Superior temporal gyrus (tissue), 1 donor: ENCODE measurements around the gene NFX1.

Experiments
- DNase-seq: peaks from one replicate; pipeline ENCODE4 v3.0.0-alpha.2; 2016; ENCODE audit errors: extremely low spot score

Gene NFX1

DNA sequence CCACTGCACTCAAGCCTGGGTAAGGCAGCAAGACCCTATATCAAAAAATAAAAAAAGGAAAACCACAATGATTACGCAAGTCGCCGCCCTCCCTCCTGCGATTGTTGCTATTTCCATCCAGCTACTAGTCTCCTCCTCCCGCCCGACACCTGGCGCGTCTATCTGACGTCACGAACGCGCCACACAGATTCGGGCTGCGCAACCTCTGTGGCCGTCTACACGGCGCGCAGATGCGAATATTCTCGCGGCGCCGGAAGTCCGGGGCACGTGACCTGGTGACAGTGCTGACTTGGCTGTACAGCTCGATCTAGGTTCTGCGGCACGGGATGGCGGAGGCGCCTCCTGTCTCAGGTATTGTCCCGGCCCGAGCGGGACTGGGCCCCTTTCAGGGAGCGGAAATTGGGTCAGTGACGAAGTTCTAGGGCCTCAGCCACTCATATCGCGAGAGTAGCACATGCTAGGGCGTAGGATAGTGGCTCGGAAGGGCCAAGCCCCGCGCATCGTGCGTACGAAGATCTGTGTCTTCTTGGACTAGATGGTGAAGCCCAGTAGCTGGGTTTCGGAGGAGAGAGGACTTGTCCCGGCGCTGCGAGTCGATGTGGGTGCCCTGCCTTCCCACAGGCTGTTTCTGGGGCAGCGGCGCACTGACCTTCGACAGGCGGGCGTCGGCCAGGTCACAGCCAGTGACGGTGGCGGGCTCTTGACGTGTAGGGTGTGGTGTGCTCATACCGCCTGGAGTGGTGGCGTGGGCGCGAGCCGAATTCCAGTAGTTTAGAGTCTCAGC is at the start of gene NFX1:
TSS of gene NFX1 (plus strand) at position 270 of the 784 bp plus-strand sequence. CDS start at position 327, 57 bp downstream.
- DNase-seq, result peak; percentile 98

DNA sequence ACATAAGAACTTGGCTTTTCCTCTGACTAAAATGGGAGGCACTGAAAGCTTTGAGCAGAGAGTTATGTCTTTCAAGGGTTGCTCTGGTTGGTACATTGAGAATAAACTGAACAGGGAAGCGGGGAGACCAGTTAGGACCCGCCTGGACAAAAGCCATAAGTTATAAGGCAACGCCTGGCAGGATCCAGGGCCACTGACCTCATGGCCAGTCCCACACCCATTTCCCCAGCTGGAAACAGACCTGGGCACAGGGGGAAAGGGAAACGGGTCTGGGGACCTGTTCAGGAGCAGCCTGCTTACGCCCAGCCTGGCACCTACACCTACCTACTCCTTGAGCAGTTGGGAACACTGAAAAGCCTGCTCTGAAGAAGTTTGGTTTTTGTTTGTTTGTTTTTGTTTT is 49.0 kb upstream of the NFX1 start:
- no peak for DNase-seq

DNA sequence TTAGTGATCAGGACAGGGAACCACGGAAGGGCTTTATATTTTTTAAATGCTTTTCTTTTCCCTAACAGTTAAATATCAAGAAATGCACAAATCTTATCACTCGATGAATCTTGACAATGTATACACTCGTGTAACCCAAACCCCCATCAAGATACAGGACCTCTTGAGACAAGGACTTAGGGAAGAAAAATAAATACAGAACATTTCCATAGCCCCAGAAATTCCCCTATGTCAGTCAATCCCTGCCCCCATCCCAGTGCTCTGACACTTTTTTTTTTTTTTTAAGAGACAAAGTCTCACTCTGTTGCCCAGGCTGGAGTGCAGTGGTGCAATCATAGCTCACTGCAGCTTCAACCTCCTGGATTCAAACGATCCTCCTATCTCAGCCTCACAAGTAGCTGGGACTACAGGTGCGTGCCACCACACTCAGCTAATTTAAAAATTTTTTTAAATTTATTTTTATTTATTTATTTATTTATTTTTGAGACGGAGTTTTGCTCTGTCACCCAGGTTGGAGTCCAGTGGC is 47.6 kb upstream of the NFX1 start:
- DNase-seq, result no peak

DNA sequence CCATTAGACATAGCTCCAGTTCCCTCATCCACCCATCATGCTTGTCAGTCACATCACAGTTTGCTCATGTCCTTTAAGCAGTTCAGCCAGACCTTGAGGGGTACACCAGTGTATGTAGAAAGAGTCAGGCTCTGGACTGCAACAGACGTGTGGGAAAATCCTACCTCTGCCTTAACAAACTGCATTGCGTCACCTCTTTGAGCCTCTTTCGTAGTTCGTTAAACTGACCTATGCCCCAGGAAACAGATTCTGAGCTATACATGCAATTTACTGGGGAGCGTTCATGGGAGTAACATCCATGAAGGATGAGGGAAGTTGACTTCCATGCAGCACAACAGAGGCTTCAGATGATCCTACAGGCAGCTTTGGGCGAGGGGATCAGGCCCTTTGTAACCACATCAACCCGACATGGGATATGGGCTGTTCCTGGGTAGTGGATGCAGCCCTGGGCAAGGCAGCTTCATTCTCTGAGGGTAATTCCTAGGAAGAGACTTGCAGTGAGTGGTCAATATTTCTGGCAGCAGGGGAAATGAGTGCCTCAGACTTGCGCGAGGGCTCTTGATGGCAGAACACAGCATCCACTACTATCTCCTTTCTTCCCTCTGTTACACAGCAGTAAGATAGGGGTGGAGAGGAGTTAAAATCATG is 46.1 kb upstream of the NFX1 start:
- DNase-seq, result no peak

DNA sequence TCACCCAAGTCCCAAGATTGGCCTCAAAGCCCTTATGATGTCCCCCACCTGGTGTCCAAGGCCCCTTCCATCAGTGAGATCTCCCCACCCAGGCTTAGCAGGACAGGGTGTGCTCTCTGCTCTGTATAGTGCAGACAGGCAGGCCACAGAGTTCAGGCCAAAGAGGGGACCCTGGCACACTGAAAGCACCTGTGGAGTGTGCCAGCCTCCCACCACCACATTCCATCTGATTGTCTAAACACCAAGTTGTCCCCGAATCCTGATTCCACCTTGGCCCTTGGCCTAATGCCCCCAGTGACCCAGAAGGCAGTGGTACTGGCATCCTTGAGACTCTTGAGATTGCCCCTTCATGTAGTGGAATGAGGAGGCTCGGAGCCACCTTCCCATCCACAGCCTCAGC is 45.0 kb upstream of the NFX1 start:
- no peak for DNase-seq

DNA sequence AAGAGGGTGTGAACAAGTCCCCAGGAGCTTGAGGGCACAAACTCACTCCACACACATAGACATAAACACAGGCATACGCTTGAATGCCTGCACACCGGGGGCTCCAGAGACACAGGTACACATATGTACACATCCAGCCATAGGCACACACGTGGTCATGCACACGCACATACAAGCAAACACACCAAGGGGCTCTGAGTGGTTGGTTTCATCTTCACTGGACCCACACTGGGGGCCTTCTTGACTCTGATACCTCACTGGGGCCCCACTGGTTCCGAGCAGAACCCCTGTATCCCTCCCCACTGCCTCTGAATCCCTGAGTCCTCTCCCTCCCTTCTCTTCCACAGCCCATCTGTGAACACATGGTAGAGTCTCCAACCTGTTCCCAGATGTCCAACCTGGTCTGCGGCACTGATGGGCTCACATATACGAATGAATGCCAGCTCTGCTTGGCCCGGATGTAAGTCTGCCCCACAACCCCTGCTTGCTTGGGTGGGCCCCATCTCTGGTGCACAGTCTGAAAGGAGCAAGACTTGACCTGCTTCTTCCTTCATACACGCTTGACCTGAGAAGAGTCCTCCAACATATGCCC is 44.0 kb upstream of the NFX1 start:
- no peak for DNase-seq

DNA sequence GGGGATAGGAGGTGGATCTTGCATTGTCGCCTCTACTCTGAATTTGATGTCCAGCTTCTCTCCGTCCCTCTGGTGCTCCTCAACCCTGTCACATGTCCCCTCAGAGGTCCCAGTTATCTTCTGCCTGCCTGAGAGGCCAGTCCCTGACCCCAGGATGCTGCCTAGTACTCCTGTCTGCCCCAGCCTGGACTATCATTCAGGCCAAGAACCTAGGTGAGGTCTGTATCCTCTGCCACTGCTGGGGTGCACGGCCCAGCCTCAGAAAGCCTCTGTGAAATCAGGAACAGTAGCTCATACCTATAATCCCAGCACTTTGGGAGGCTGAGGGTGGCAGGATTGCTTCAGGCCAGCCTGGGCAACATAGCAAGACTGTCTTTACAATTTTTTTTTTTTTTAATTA is 41.7 kb upstream of the NFX1 start:
- DNase-seq, result no peak

DNA sequence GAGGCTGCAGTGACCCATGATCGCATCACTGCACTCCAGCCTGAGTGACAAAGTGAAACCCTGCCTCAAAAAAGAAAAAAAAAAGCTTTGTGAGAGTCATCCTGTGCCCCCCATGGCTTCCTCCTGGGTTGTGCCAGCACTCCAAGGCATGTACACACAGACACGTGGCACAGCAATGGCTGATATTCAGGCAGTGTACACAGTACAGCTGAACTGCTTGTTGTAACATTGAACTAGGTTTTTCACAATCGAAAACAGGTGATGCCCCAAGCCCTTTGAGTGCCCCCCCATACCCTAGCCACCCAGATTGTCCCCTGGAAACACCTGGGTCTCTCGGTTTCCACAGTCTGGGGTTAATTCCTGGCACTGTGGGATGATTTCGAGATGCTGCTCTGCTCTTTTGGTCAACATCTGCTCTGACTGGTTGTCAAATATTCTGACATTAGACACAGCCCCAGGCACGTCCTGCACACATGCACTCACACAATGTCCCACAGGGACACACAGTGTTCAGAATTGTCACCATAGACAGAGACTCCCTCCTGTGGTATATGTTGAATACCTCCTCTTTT is 41.1 kb upstream of the NFX1 start:
- DNase-seq, result no peak

DNA sequence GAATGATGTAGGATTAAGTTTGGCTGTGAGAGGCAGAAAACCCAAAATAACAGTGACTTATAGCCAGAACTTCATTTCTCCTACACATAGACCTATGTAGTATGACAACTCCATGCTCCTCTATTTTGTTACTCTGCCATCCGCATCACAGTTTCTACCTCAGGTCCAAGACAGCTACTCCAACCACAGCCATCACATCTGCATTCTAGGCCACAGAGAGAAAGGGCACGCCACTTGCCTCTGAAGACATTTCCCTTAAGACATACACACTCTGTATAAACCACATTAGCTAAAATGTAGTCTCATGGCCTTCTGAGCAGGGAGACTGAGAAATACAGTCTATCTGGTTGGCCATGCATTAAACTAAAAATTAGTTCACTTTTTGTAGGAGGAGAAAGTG is 40.3 kb upstream of the NFX1 start:
- DNase-seq, result no peak

DNA sequence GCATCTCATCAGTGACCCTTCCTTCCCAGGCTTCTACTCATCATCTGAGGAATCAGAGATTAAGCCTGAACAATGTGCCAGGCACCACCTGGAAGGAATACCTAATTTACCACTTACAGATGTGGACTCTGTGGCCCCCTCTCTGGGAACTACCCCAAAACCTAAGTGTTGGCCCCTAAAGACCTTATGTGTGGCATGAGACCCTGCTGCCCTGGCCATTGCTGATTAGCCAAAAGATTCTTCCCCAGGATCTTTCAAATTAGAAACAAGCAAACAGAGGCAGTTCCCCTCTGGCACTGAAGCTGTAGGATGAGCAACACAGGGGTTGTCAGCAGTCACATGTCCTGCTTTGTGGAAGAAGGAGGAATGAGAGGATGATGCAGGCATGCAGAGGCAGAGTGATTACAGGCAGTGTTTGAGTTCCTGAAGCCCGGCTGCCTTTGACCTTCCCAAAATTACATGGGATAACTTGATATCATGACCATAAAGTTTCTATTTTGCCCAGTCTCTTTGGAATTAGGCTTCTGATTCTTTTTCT is 39.8 kb upstream of the NFX1 start:
- DNase-seq, result no peak

DNA sequence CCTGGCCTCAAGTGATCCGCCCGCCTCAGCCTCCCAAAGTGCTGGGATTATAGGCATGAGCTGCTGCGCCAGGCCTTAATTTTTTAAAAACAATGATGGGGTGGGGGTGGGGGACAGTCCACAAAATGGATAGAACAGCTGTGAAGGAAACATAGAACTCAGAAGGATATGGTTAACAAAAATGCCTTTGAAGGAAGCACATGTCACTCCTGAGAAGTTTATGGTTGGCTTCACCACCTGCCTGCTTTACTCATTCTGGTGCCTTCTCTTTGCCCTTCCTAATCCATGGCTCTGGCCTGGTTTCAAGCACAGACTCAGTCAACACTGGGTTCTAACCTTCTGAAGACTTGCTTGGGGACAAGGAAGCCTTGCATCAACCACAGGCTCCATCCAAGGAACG is 36.1 kb upstream of the NFX1 start:
- DNase-seq, result no peak

DNA sequence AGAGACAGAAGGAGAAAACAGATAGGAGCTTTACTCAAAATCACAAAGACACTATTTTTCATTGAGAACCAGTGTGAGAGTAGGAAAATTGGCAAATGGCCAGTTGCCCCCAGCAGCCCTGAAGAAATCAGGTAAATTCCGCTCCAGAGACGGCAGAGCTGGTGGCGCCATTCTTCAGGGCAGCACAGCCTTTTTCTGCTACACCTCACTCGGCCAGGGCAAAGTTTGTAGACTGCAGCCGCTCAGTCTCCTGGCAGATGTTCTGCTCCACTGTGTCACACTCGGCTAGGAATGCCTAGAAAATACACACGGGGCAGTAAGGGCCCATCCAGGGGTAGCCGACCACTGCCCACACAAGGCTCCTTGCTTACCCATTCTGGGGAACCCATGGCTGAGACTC is 35.3 kb upstream of the NFX1 start:
- no peak for DNase-seq

DNA sequence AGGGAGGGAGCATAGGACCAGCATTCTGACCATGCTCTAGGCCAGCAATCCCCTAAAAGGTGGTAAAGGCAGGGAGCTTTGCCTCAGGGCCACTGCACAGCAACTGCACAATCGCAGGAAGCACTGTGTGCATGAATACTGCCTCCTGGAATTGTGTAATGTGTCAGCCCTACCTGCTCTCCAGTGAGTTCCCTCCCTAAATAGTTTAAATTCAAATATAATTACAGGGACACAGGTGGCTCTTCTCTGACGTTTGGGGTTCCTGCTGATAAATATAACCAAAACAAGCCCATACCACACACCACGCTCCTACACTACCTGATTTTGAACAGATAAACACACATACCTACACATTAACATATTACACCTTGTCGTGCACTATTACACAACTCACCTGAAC is 34.8 kb upstream of the NFX1 start:
- DNase-seq, result no peak

DNA sequence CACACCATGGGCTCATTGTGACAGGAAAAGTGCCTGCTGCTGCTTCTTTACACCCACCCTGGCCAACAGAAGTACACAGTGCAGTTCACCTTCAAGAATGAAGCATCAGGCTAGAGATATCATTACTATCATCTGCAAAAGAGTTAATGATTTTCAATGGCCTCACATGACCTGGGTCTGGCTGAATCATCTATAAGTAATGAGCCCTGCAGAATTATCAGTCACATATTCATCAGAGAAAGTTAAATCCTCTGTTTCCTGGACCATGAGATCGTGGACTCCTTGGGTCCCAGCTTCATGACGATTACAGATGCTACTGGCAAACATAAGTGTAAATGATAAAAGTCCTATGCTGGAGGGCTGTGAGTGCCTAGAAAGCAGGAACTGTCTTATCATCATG is 34.1 kb upstream of the NFX1 start:
- no peak for DNase-seq

DNA sequence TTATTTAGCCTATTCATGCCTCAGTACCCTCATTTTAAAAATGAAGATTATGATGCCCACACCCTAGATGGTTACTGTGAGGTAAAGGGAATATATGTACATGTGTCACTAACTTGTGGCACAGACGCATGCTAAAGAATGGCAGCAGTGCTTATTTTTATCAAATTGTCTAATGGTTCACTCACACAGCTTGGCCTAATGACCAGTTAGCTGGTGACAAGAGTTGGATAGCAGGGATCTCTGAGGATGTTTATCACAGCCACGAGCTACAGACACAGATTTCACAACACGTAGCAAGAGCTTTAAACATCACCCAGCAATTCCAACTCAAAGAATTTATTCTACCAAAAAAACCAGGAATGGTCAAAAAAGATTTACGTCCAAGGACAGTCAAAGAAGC is 33.0 kb upstream of the NFX1 start:
- DNase-seq, result no peak

DNA sequence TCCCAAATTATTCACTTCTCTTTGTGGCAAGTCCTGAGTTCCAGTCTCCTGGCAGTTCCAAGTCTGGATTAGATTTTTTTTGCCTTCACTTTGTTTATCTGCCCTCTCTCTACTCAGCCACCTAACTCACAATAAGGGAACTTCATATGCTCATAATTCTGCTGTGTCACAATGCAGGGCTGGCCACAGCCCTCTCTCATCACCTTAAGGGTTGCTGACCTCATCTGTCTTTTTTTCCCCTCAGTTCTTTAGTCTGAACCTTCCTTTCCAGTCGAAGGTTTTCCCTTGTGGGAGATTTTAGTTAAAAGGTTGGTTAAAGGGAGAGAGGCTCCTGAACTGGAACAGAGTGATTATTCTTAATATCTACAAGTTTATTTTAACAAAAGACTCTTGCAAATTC is 29.9 kb upstream of the NFX1 start:
- DNase-seq, result no peak

DNA sequence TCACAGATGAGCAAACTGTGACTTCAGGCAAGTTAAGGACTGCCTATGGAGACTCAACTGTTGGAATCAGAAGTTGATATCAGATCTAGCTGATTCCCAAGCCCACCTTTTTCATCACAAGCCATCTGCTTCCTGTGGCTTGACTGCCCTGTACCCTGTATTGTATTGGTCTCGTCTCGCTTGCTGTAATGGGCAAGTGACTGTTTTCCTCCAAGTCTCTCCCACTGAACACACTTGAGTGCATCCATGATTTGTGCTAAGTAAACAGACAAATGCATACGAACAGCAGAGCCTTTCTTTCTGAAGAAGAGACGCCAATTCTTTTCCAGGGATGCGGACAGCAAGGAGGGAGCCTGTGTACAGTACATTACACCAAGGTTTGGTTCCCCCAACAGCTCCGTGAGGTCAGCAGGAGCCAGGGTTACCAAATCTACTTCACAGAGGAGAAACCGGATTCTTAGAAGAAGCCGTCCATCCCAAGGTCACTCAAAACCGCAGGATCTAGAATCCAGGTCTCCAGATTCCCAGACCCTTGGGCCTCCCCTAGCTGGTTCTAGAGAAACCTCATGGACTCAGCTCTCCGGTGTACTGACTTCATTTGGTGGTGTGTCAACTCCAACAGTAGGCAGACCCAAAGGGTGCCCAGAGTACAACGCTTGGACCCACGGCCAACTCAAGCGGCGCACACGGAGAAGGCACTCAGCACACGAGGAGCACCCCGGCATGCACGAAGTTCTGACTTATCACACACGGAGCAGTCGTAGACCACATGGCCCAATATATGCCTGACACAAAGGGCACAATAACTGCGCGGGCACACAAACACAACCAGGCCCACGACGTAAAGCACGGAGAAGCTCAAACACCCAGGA is 26.9 kb upstream of the NFX1 start:
- no peak for DNase-seq

DNA sequence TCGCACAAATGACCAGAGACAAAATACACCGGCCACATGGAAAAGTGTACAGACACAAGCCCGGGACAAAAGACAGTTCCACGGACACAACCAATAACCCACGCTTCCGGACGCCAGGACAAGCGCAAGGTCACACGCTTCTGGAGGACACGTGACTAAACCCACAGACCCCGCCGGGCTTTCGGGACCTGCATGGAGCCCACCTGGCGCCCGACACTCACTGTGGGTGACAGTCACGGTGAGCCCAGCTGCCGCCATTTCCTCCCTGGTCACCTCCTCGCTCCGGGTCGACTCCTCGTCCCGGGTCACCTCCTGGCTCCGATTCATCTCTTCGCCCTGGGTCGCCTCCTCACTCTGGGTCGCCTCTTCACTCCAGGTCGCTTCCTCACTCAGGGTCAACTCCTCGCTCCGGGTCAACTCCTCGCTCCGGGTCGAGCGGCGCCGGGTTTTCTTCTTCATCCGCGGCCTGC is 26.3 kb upstream of the NFX1 start:
- peak; percentile 34 for DNase-seq

DNA sequence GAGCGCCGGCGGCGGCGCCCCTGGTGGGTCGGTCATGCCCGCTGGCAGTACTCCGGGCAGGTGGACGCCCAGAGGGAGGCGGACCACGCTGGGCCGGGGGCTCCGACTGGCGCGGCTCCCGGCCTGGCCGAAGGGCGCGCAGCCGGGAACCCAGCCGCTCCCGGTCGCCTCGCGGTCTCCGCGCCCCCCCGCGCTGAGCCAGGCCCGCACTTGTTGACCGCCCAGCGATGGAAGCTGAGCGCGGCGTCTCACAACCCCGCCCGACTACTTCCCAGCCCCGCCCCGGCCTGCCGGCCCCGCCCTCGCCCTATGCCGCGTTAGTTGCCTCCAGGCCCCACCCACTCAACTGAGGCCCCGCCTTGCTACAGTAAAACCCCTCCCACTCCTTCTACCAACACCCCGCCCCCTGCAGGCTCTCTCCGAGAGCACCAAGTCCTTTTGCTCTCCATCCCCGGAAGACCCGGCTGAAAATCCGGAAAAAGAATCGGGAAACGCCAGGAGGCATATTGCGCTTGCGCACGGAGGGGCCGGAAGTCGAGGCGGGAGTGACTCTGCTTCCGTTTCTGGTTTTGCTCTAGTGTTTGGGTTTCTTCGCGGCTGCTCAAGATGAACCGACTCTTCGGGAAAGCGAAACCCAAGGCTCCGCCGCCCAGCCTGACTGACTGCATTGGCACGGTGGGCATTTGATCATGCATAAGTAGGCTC is 25.7 kb upstream of the NFX1 start, which contains the start of the genes BAG1 and CHMP5:
TSS of gene BAG1 (minus strand) at position 236 of the 705 bp plus-strand sequence.
TSS of gene CHMP5 (plus strand) at position 577 of the 705 bp plus-strand sequence. CDS start at position 607, 30 bp downstream.
- peak; percentile 99 for DNase-seq

DNA sequence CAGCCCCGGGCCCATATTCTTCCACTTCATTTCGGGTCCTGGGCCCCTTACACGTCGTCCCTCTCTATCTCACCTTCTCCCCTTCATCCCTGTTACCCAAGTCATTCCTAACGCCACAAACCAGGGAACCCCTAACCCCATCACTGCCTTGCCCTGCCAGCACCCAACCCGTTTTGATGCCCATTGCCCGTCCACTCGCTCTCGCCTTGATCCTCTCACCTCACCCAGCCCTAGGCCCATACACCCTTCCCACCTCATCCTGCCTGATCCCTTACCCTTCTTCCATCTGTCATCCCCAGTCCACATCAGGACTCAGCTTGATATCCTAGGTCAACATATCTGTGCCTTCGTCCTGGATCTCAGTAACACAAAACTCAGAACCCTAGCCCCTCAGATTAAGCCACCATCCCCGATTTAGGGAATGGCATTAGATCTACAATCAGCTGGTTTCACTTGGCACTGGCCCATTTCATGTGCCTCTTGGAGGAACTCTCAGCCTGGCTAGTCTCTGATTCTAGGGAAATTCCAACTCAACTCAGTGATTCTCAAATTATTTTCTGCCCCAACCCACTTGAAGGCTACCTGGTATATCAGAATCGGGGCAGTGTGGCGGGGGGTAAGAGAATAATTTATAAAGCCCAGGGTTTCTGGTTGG is 25.0 kb upstream of the NFX1 start:
- DNase-seq, result no peak
